H1 (cell line): ENCODE results near the gene OR51V1. TPM values are rescaled to one million over a fixed set of nuclear protein-coding genes. Genes with fewer than 3 reads are reported as not detected.

ENCODE experiments used
- CTCF ChIA-PET: fragments of 300-600 bp; sonication (Branson Sonifier 250); formaldehyde crosslinking; loops from one replicate; lab custom pipeline; 2021; ENCODE audit not compliant: partially characterized antibody; lab: Charles Lee
- POLR2A ChIA-PET: fragments of 300-600 bp; sonication (Branson Sonifier 250); formaldehyde crosslinking; loops from one replicate; lab custom pipeline; 2021; ENCODE audit warnings: inconsistent platforms; ENCODE audit not compliant: partially characterized antibody; lab: Charles Lee
- DNase-seq, 2 experiments: peaks; one replicate each; pipeline versions ENCODE4 v3.0.0 to v3.0.0-alpha.2; 2010 to 2022; ENCODE audit warnings: low spot score in 2 of 2, low read depth in 1 of 2, mixed read lengths in 1 of 2
- FAIRE-seq: peaks from 2 replicates; lab custom pipeline; 2011; peaks lifted over from hg19 to GRCh38; lab: Jason Lieb, UNC
- H2AFZ ChIP-seq: 2 replicates; pipeline ENCODE4 v1.8.1; 2012; ENCODE audit warnings: low read length, inconsistent platforms
- H2AK5ac ChIP-seq: 2 replicates; pipeline ENCODE4 v1.6.1; 2013; ENCODE audit warnings: low read depth, low read length
- H2BK120ac ChIP-seq: replicated peaks from 2 replicates; pipeline ENCODE3; 2013; ENCODE audit warnings: low read depth, low read length, inconsistent platforms
- H2BK12ac ChIP-seq: 2 replicates; pipeline ENCODE4 v1.6.1; 2013; ENCODE audit warnings: low read depth, low read length
- H2BK15ac ChIP-seq: 2 replicates; pipeline ENCODE4 v1.6.1; 2013; ENCODE audit warnings: low read length
- H2BK20ac ChIP-seq: 2 replicates; pipeline ENCODE4 v1.6.1; 2013; ENCODE audit warnings: low read length
- H2BK5ac ChIP-seq: 2 replicates; pipeline ENCODE4 v1.6.1; 2013; ENCODE audit warnings: low read depth, low read length
- H3K14ac ChIP-seq: 2 replicates; pipeline ENCODE4 v1.6.1; 2013; ENCODE audit warnings: inconsistent platforms; ENCODE audit not compliant: insufficient read length
- H3K18ac ChIP-seq: 2 replicates; pipeline ENCODE4 v1.6.1; 2013; ENCODE audit warnings: low read length; ENCODE audit errors: extremely low read depth
- H3K23ac ChIP-seq: 2 replicates; pipeline ENCODE4 v1.6.1; 2013; ENCODE audit warnings: inconsistent platforms; ENCODE audit not compliant: insufficient read length
- H3K23me2 ChIP-seq: 2 replicates; pipeline ENCODE4 v1.6.1; 2013; ENCODE audit warnings: low read depth, low read length
- H3K27ac ChIP-seq: 2 replicates; pipeline ENCODE4 v1.6.1; 2011; ENCODE audit warnings: low read depth, low read length, inconsistent platforms
- H3K27me3 ChIP-seq, 4 experiments: replicated peaks in 1 of 4; 1 replicate in 1 of 4; 2 replicates in 3 of 4; pipeline versions ENCODE4 v1.6.1 to v1.8.1; 2011 to 2013; ENCODE audit warnings: low read length in 3 of 4, mild to moderate bottlenecking in 3 of 4, inconsistent platforms in 2 of 4, mixed read lengths in 2 of 4, moderate library complexity in 1 of 4; ENCODE audit not compliant: control insufficient read depth in 3 of 4, insufficient read depth in 3 of 4; ENCODE audit errors: extremely low read depth in 1 of 4
- H3K36me3 ChIP-seq, 4 experiments: 2 replicates each; pipeline versions ENCODE4 v1.6.1 to v1.8.1; 2011 to 2013; ENCODE audit warnings: mild to moderate bottlenecking in 4 of 4, low read length in 3 of 4, moderate library complexity in 2 of 4, control low read depth in 1 of 4, inconsistent platforms in 1 of 4; ENCODE audit not compliant: insufficient read depth in 4 of 4, control insufficient read depth in 2 of 4
- H3K4ac ChIP-seq: replicated peaks from 2 replicates; pipeline ENCODE3; 2013; ENCODE audit warnings: low read length, low read depth, mixed read lengths, inconsistent platforms; ENCODE audit not compliant: insufficient read length
- H3K4me1 ChIP-seq, 4 experiments: replicated peaks in 1 of 4; 1 replicate in 1 of 4; 2 replicates in 3 of 4; pipeline versions ENCODE4 v1.6.1 to v1.8.1; 2011 to 2013; ENCODE audit warnings: low read length in 3 of 4, inconsistent platforms in 2 of 4, mixed read lengths in 1 of 4; ENCODE audit not compliant: insufficient read depth in 4 of 4, control insufficient read depth in 3 of 4
- H3K4me2 ChIP-seq, 2 experiments: 2 replicates each; pipeline versions ENCODE4 v1.6.1 to v1.8.1; 2011 to 2013; ENCODE audit warnings: low read depth in 2 of 2, low read length in 2 of 2, control low read depth in 1 of 2, inconsistent platforms in 1 of 2, mild to moderate bottlenecking in 1 of 2; ENCODE audit not compliant: insufficient read depth in 1 of 2
- H3K4me3 ChIP-seq, 4 experiments: fragments of 200-600, 300-600 bp in 1 of 4; sonication (generic), shearing (Covaris generic), sonication (Bioruptor Twin) in 1 of 4; 2 replicates each; pipeline versions ENCODE4 v1.5.1 to v1.8.1; 2011 to 2016; ENCODE audit warnings: low read length in 4 of 4, low read depth in 3 of 4, control low read depth in 2 of 4, inconsistent platforms in 2 of 4, mild to moderate bottlenecking in 2 of 4, mixed read lengths in 1 of 4, moderate library complexity in 1 of 4; ENCODE audit not compliant: insufficient read depth in 2 of 4; ENCODE audit errors: extremely low read depth in 1 of 4
- H3K56ac ChIP-seq: replicated peaks from 2 replicates; pipeline ENCODE3; 2013; ENCODE audit warnings: low read depth, mild to moderate bottlenecking, mixed read lengths, low read length, inconsistent platforms; ENCODE audit not compliant: insufficient read length
- H3K79me1 ChIP-seq: 2 replicates; pipeline ENCODE4 v1.6.1; 2013; ENCODE audit warnings: low read depth, low read length, control low read depth
- H3K79me2 ChIP-seq, 2 experiments: 2 replicates each; pipeline versions ENCODE4 v1.6.1 to v1.8.1; 2012 to 2013; ENCODE audit warnings: low read length in 2 of 2, mild to moderate bottlenecking in 2 of 2, inconsistent platforms in 1 of 2; ENCODE audit not compliant: insufficient read depth in 2 of 2, control insufficient read depth in 1 of 2
- H3K9ac ChIP-seq, 4 experiments: replicated peaks in 1 of 4; 1 replicate in 1 of 4; 2 replicates in 3 of 4; pipeline versions ENCODE4 v1.6.1 to v1.8.1; 2011 to 2013; ENCODE audit warnings: low read depth in 3 of 4, low read length in 3 of 4, control low read depth in 2 of 4, mild to moderate bottlenecking in 2 of 4, moderate library complexity in 2 of 4, inconsistent platforms in 1 of 4; ENCODE audit errors: extremely low read depth in 1 of 4
- H3K9me3 ChIP-seq, 2 experiments: 2 replicates each; pipeline versions ENCODE4 v1.6.1 to v1.8.1; 2012 to 2013; ENCODE audit warnings: mild to moderate bottlenecking in 2 of 2, moderate library complexity in 2 of 2, control low read depth in 1 of 2, inconsistent platforms in 1 of 2, low read depth in 1 of 2, low read length in 1 of 2, mixed read lengths in 1 of 2; ENCODE audit not compliant: insufficient read depth in 2 of 2
- H4K20me1 ChIP-seq, 2 experiments: replicated peaks in 1 of 2; 2 replicates each; pipeline versions ENCODE3 to v1.8.1; 2011 to 2013; ENCODE audit warnings: inconsistent platforms in 2 of 2, low read length in 2 of 2, mild to moderate bottlenecking in 1 of 2; ENCODE audit not compliant: insufficient read depth in 2 of 2, control insufficient read depth in 1 of 2
- H4K5ac ChIP-seq: 2 replicates; pipeline ENCODE4 v1.6.1; 2013; ENCODE audit warnings: low read length, low read depth, mixed read lengths, inconsistent platforms; ENCODE audit not compliant: insufficient read length
- H4K8ac ChIP-seq: 2 replicates; pipeline ENCODE4 v1.8.0; 2013; ENCODE audit warnings: mild to moderate bottlenecking, moderate library complexity, low read length, inconsistent platforms; ENCODE audit not compliant: insufficient read depth; ENCODE audit errors: extremely low read depth
- H4K91ac ChIP-seq: replicated peaks from 2 replicates; pipeline ENCODE3; 2013; ENCODE audit warnings: low read length, mixed read lengths, inconsistent platforms; ENCODE audit not compliant: insufficient read length
- BRCA1 ChIP-seq: IDR thresholded peaks from 2 replicates; pipeline ENCODE4 v1.6.1; 2012; ENCODE audit warnings: low read depth, low read length, improper control_type of control experiment
- EGR1 ChIP-seq: IDR thresholded peaks from 2 replicates; pipeline ENCODE4 v1.6.1; 2011; ENCODE audit warnings: low read depth, low read length, borderline replicate concordance
- KDM4A ChIP-seq: IDR thresholded peaks from one replicate; pipeline ENCODE4 v1.7.1; 2012; ENCODE audit warnings: low read depth, mild to moderate bottlenecking, moderate library complexity, low read length, inconsistent platforms; ENCODE audit not compliant: severe bottlenecking
- SIN3A ChIP-seq, 2 experiments: IDR thresholded peaks in 1 of 2; conservative IDR thresholded peaks in 1 of 2; 2 replicates each; pipeline ENCODE4 v1.6.1; 2011 to 2012; ENCODE audit warnings: low read length in 2 of 2, improper control_type of control experiment in 1 of 2, low read depth in 1 of 2, mild to moderate bottlenecking in 1 of 2
- SP4 ChIP-seq: IDR thresholded peaks from 2 replicates; pipeline ENCODE4 v1.6.1; 2012; ENCODE audit warnings: low read length, inconsistent platforms
- polyA plus RNA-seq, 7 experiments: library from polyadenylated mRNA; depleted of rRNA in 3 of 7; stranded (reverse) in 5 of 7; unstranded in 2 of 7; fragments of >200 nt in 5 of 7; fragments of 200-250 nt in 2 of 7; gene quantifications; 1 replicate in 5 of 7; 2 replicates in 1 of 7; 4 replicates in 1 of 7; pipeline versions ENCODE4 v1.2.1 to v1.2.3, GENCODE V29; 2011 to 2013; ENCODE audit warnings: missing spikeins in 2 of 7, mixed read lengths in 2 of 7
- total RNA-seq: library from RNA; stranded (reverse); fragmentation: NEBNext Ultra II Directional; extraction: Animal tissue kit (Norgen Biotek cat#: 25700); gene quantifications from 2 replicates; pipeline ENCODE4 v1.2.1, GENCODE V29; 2021

Gene OR51V1
- total and polyA plus RNA-seq, 2 of the 8 experiments (the other 6 are each of a cell fraction or from before 2014, with no cell fraction given), result not detected

GRCh38 chr11:5198285-5198684 is 2.2 kb downstream of the OR51V1 start:
- Histone ChIP-seq H2BK120ac (no peak overlapping the region), H3K27me3 (no peaks in the 10 kb centered on the region), H3K4me1 (peaks cover 0 to 3% (median 0%) of the 10 kb centered on the region in 4 experiments; a peak in 1 of 7 replicates), H4K20me1 (no peaks in the 10 kb centered on the region), H3K79me1 (no peaks in the 10 kb centered on the region), H3K18ac (no peak overlapping the region), H2BK12ac (no peak overlapping the region), H3K56ac (no peak overlapping the region), H3K4ac (no peak overlapping the region), H3K79me2 (no peaks in the 10 kb centered on the region), H3K14ac (no peak overlapping the region), H3K4me2 (no peak overlapping the region), H2BK5ac (no peak overlapping the region), H3K23me2 (no peaks in the 10 kb centered on the region), H4K91ac (no peak overlapping the region), H3K4me3 (no peak overlapping the region), H3K23ac (no peak overlapping the region), H3K36me3 (no peaks in the 10 kb centered on the region), H3K9ac (no peak overlapping the region), H2AFZ (no peak overlapping the region), H4K8ac (no peak overlapping the region), H2AK5ac (no peak overlapping the region), H4K5ac (no peak overlapping the region), H2BK20ac (no peak overlapping the region), H2BK15ac (no peak overlapping the region), H3K9me3 (peaks cover 0 to 3% of the 10 kb centered on the region in 2 experiments; a peak in 1 of 4 replicates), H3K27ac (no peak overlapping the region)
- ChIA-PET POLR2A (no interaction called here), CTCF (interaction anchor here (0.8 to 1.3 kb wide), 2 partner anchors 13 to 92 kb away, joined by 3 to 4 read pairs; no protein-coding TSS in a partner anchor)
- DNase-seq (no peak), FAIRE-seq (no peak)
- TF ChIP-seq SIN3A (conservative IDR thresholded peaks at IDR 0.05 in 1 of 2, IDR thresholded peaks at IDR 0.05 in 1 of 2; ENCODE audit: low read depth in 1 of 2, low read length in 2 of 2) (no peak), SP4 (no peak), BRCA1 (no peak), EGR1 (no peak), KDM4A (no peak)
